ENCODE results near the gene BCAS4.

Gene BCAS4

GRCh38 chr20:50855498-50856474 is 60.9 kb downstream of the BCAS4 start:
- DNase-seq (ENCODE audit: low read depth in 2 of 2): no peak

DNA sequence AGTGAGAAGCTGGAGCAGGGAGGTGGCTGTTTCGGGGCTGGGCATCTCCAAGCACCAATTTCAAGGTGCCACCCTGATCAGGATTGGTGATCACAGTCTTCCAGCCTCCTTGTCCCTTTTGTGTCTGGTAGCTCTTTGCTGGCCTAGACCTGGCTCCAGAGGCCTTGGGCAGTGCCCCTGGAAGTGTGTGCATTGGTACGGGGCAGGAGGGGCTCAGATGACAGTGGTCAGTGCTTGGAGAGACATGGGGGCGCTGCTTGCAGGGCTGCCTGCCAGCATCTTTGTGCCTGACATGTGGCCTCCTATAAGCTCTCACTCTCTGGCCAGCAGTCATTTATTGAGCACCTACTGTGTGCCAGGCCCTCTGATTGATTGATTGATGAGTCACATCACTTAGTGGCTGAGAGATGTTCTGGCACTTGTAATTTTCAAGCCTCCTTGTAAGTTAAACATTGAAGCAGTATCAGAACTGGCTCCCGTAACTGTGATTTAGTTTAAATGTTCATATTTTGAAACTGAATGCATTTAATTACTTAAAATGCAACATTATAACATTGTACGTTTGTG is 61.7 kb downstream of the BCAS4 start:
- DNase-seq (ENCODE audit: low read depth in 2 of 2): no peak

DNA sequence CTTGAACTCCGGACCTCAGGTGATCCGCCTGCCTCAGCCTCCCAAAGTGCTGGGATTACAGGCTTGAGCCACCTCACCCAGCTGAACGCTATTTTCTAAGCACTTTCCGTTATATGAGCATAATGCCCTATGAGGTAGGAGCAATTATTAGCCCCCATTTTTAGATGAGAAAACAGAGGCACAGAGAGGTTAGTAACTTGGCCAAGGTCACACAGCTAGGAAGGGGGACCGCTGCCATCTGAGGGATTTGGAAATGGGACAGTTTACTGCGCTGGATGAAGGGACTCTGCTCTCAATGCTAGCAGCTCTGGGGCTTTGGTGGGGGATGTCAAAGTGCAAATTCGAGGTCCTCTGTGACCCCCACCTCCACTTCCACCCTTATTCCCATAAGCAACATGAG is 62.5 kb downstream of the BCAS4 start:
- no peak for DNase-seq (ENCODE audit: low read depth in 2 of 2)

GRCh38 chr20:50858525-50858924 is 63.7 kb downstream of the BCAS4 start:
- no peak for DNase-seq (ENCODE audit: low read depth in 2 of 2)

GRCh38 chr20:50859161-50859560 is 64.3 kb downstream of the BCAS4 start:
- no peak for DNase-seq (ENCODE audit: low read depth in 2 of 2)

- no peak for DNase-seq (ENCODE audit: low read depth in 2 of 2)
These were observed 66.2 kb downstream of the BCAS4 start for GRCh38 chr20:50861012-50861411.

GRCh38 chr20:50862546-50862945 is 67.7 kb downstream of the BCAS4 start:
- DNase-seq (ENCODE audit: low read depth in 2 of 2): no peak

- DNase-seq (ENCODE audit: low read depth in 2 of 2): no peak
These were observed 70.3 kb downstream of the BCAS4 start for GRCh38 chr20:50865114-50865513.

DNA sequence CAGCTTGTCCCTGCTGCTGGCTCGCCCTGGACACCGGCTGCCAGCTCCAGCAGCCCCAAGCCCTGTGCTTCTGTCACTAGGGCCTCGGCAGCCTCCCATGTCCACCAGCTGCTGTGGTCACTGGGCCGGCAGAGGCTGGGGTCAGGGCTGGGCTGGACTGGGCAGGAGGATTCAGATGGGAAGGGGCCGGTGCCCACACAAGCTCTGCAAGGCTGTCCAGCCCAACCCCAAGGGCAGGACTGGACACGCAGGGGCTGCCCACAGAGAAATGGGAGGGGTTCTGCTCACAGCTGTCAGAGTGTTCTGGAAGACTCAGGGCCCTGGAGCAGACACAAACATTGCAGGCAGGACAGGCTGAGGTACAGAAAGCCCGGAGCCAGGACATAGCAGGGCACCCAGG is 70.7 kb downstream of the BCAS4 start:
- DNase-seq (ENCODE audit: low read depth in 2 of 2): no peak

GRCh38 chr20:50866036-50866685 is 71.3 kb downstream of the BCAS4 start:
- DNase-seq (ENCODE audit: low read depth in 2 of 2): no peak

- no peak for DNase-seq (ENCODE audit: low read depth in 2 of 2)
These were observed 72.0 kb downstream of the BCAS4 start for GRCh38 chr20:50866831-50867230.

DNA sequence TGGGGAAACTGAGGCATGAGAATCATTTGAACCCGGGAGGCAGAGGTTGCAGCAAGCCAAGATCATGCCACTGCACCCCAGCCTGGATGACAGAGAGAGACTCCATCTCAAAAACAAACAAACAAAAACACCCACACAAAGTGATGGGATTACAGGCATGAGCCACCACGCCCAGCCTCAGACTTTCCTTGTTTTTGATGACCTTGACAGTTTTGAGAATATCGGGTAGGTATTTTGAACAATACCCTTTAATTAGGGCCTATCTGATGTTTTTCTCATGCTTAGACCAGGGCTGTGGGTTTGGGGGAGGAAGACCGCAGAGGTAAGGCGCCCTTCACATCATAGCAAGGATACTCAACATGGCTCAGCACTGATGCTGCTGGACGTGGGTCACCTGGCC is 72.9 kb downstream of the BCAS4 start:
- DNase-seq (ENCODE audit: low read depth in 2 of 2): no peak

DNA sequence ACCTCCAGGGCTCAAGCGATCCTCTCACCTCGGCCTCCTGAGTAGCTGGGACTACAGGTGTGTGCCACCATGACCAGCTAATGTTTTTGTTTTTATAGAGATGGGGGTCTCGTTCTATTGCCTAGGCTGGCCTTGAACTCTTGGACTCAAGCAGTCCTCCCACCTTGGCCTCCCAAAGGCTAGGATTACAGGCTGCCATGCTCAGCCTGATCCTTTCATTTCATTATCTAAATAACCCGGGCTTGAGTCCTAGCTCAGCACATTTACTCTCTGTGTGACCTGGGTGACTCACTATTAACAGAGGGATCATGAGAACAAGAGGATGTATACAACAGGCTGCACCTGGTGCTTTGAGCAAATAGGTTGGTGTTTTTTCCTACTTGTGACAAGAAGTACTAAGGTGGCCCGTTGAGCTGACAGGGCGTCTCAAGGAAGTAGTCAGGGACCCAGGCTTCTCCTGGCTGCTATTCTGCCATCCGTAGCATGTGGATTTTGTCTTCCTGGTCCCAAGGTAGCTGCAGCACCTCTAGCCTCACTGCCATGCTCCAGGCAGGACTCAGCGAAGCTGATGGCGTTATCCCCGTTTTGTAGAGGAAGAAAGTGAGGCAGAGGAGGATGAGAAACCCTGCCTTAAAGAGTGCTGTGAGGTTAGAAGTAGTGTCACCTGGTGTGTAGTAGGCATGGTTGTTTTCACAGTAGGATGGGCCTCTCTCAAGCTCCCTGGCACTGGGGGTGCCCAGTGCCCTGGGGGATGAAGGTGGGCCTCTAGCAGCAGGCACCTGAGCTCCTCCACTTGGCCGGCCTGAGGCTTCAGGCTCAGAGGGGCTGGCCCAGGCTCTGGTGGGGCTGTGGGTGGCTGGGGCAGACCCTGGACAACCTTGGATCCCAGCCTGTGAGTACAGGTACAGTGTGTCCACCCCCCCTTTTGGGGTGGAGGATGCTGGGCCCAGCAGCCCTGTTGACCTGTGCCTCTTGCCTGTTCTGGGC is 73.9 kb downstream of the BCAS4 start:
- no peak for DNase-seq (ENCODE audit: low read depth in 2 of 2)

- no peak for DNase-seq (ENCODE audit: low read depth in 2 of 2)
These were observed 75.8 kb downstream of the BCAS4 start for GRCh38 chr20:50870561-50871161.

DNA sequence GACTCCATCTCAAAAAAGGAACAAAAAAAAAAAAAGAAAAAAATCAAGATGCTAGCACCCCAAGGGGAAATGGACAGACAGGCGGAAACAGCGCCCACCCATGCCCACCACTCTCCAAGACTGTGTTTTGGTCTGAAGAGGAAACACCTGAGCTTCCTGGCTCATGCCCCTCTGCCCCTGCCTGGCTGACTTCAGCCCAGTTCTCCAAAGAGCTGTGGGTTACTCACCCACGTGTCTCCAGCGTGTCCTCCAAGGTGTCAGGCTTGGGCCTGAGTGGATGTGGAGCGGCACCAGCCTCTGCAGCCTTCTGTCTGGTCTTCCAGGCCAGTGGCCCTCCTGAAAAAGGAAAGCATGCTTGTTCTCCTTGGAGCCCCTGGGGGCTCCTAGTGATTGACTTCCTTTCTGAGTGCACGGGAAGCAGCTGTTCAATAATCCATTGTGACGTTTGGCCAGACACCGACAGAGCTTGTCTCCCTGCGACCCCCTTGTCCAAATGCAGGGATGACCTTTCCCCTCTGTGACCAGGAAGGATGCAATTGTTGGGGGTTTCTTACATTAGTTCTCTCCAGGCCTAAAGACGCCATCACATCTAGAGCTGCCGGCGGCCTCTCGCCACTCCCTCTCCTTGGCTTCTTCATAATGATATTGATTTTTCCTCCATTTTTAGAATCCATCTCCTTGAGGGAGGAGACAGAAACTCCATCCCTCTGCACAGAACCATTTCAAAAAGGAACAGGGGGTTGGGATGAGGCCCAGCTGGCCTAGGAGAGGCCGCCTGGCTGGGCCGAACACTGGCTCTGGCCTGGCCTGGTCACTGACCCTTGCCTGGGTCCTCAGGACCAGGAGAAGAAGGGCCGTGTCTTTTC is 77.9 kb downstream of the BCAS4 start:
- DNase-seq (ENCODE audit: low read depth in 2 of 2): no peak

DNA sequence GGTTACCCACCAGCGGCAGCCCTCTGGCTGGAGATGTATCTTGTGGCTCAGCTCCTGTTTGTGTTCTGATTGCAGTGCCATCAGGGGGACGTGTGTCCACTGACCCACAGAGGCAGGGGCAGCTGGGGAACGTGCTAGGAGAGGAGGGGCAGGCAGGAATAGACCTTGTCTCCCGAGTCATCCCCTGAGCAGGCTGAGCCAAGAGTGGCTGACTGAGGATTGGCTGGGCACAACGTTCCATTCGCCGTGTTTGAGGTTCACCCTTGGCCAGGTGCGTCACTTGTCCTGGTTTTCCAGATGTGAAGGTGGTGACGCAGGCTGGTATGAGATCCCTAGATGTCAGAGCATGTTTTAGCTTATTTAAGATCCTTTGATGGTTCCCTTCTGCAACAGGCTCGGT is 78.7 kb downstream of the BCAS4 start:
- no peak for DNase-seq (ENCODE audit: low read depth in 2 of 2)

GRCh38 chr20:50874111-50874757 is 79.4 kb downstream of the BCAS4 start:
- DNase-seq (ENCODE audit: low read depth in 2 of 2): no peak

DNA sequence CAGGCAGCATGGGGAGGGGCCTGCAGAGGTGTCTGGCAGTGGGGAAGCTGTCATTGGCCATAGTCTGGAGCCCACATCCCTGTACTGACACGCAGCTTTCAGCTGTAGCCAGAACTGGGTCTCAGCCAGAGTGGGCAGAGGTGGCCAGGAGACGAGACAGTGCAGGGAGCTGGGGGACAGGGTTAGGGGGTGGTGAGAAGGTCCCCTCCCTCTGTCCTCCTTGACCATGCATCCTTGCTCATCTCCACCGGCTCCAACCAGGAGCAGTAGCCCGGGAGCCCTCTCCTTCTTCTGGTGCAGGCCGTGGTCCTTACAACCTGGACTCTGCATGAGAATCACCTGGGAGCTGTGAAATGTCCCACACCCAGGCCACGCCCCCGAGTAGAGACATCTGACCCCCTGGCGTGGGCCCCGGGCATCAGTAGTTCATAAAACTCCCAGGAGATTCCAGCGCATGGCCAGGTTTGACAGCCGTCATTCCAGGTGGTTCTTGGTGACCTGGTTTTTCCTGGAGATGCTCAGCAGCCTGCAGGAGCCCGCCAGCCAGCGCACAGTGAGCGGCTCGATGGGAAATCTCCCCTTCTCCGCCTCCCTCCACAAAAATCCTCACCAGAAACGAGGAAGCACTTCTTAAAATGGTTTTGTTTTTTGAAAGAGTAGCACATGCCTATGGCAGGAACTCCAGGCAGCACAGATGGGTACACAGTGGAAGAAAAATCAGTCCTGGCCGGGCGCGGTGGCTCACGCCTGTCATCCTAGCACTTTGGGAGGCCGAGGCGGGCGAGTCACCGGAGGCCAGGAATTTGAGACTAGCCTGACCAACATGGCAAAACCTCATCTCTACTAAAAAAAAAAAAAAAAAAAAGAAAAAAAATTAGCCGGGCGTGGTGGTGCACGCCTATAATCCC is 80.2 kb downstream of the BCAS4 start:
- no peak for DNase-seq (ENCODE audit: low read depth in 2 of 2)
